SK-N-SH treated with all-trans-retinoic acid at 6 μM for 48 hours (cell line): ENCODE data around the gene TMED1.

Experiments used
- ATAC-seq: fragments of 200-7000 bp; cut with Tn5 transposase; 3 replicates; pipeline ENCODE4 v1.9.1; 2020; ENCODE audit warnings: mild to moderate bottlenecking, moderate library complexity
- ARNTL ChIP-seq: fragments of 450-650 bp; formaldehyde crosslinking; IDR thresholded peaks from 2 replicates; pipeline ENCODE4 v1.5.0; 2020; ENCODE audit warnings: low read depth, mild to moderate bottlenecking, moderate library complexity, borderline replicate concordance
- BACH2 ChIP-seq: fragments of 250-450 bp; sonication (Bioruptor Pico); IDR thresholded peaks from 2 replicates; pipeline ENCODE4 v1.9.0; 2021; ENCODE audit warnings: mild to moderate bottlenecking, borderline replicate concordance
- ESRRG ChIP-seq: fragments of 250-450 bp; sonication (Bioruptor Pico); IDR thresholded peaks from 2 replicates; pipeline ENCODE4 v1.6.1; 2021; ENCODE audit warnings: mild to moderate bottlenecking
- GLIS3 ChIP-seq: fragments of 250-450 bp; sonication (Bioruptor Pico); IDR thresholded peaks from 2 replicates; pipeline ENCODE4 v1.5.0; 2020; ENCODE audit warnings: mild to moderate bottlenecking, moderate library complexity
- OSR1 ChIP-seq: fragments of 250-450 bp; sonication (Bioruptor Pico); IDR thresholded peaks from 2 replicates; pipeline ENCODE4 v1.8.0; 2022; ENCODE audit warnings: moderate library complexity, mild to moderate bottlenecking, inconsistent platforms
- PPARA ChIP-seq: fragments of 250-450 bp; sonication (Bioruptor Pico); IDR thresholded peaks from 2 replicates; pipeline ENCODE4 v1.5.0; 2020; ENCODE audit warnings: mild to moderate bottlenecking, borderline replicate concordance
- TCF4 ChIP-seq: fragments of 250-450 bp; sonication (Bioruptor Pico); IDR thresholded peaks from 2 replicates; pipeline ENCODE4 v1.8.0; 2021; ENCODE audit warnings: mild to moderate bottlenecking, moderate library complexity, borderline replicate concordance
- TSHZ2 ChIP-seq: fragments of 250-450 bp; sonication (Bioruptor Pico); IDR thresholded peaks from 2 replicates; pipeline ENCODE4 v1.5.0; 2020; ENCODE audit warnings: mild to moderate bottlenecking, moderate library complexity
- ZFP3 ChIP-seq: fragments of 250-450 bp; sonication (Bioruptor Pico); IDR thresholded peaks from 2 replicates; pipeline ENCODE4 v1.5.0; 2020; ENCODE audit warnings: mild to moderate bottlenecking, moderate library complexity
- ZFP30 ChIP-seq: fragments of 450-650 bp; formaldehyde crosslinking; IDR thresholded peaks from 2 replicates; pipeline ENCODE4 v1.5.0; 2022; ENCODE audit warnings: mild to moderate bottlenecking, moderate library complexity
- ZNF565 ChIP-seq: fragments of 450-650 bp; formaldehyde crosslinking; conservative IDR thresholded peaks from 2 replicates; pipeline ENCODE4 v1.5.0; 2020; ENCODE audit warnings: low read depth, mild to moderate bottlenecking, moderate library complexity
- ZNF70 ChIP-seq: fragments of 450-650 bp; formaldehyde crosslinking; IDR thresholded peaks from 2 replicates; pipeline ENCODE4 v1.5.0; 2020; ENCODE audit warnings: mild to moderate bottlenecking, moderate library complexity
- TF ChIP-seq, protein P1 (sequence below): fragments of 250-450 bp; sonication (Bioruptor Pico); IDR thresholded peaks from 2 replicates; pipeline ENCODE4 v1.5.1; 2021; ENCODE audit warnings: mild to moderate bottlenecking, moderate library complexity
- TF ChIP-seq, protein P2 (sequence below): fragments of 250-450 bp; sonication (Bioruptor Pico); IDR thresholded peaks from 2 replicates; pipeline ENCODE4 v1.5.1; 2020; ENCODE audit warnings: low read depth, mild to moderate bottlenecking, moderate library complexity

Gene TMED1

DNA sequence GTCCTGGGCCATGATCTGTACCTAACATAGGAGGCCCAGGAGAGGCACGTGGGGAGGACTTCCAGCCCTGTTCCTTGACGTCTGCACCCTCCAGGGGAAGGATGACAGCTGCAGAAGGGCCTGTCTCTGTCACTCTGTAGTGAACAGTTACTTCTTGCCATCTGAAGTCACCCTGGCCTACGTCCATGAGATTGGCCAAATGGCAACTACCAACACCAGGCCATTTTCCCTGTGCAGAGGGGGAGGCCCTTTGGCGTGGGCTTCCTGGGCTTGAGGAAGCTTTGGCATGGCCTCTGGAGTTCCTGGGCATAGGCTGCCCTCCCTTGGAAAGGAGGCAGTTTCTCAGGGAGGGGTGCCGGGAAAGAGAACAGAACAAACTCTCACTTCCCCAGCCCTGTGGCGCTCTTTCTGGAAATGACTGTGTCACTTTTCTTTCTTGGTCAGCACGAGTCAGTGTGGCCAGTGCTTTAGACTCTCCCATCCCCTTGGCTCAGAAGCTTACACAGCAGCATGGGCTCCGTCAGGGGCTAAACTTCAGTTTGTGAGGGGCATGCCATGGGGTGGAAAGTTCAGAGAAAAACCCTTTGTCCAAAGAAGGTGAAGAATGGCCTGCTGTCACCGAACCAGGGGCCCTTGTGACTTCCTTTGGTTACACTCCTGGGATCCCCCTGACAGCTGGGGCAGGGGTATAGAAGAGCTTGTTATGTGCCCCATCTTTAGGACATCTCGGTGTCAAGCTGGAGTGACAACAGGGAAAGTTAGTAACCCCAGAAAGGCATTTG lies 40.6 kb upstream of the TMED1 start (continued):
- TF ChIP-seq, protein P1, sequence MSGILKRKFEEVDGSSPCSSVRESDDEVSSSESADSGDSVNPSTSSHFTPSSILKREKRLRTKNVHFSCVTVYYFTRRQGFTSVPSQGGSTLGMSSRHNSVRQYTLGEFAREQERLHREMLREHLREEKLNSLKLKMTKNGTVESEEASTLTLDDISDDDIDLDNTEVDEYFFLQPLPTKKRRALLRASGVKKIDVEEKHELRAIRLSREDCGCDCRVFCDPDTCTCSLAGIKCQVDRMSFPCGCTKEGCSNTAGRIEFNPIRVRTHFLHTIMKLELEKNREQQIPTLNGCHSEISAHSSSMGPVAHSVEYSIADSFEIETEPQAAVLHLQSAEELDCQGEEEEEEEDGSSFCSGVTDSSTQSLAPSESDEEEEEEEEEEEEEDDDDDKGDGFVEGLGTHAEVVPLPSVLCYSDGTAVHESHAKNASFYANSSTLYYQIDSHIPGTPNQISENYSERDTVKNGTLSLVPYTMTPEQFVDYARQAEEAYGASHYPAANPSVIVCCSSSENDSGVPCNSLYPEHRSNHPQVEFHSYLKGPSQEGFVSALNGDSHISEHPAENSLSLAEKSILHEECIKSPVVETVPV (CRISPR knock-in tag), result no peak
- TF ChIP-seq, protein P2, sequence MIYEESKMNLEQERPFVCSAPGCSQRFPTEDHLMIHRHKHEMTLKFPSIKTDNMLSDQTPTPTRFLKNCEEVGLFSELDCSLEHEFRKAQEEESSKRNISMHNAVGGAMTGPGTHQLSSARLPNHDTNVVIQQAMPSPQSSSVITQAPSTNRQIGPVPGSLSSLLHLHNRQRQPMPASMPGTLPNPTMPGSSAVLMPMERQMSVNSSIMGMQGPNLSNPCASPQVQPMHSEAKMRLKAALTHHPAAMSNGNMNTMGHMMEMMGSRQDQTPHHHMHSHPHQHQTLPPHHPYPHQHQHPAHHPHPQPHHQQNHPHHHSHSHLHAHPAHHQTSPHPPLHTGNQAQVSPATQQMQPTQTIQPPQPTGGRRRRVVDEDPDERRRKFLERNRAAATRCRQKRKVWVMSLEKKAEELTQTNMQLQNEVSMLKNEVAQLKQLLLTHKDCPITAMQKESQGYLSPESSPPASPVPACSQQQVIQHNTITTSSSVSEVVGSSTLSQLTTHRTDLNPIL (CRISPR knock-in tag), result no peak
- TF ChIP-seq ARNTL (CRISPR knock-in tag) (no peak), ZNF565 (CRISPR knock-in tag) (no peak), ESRRG (no peak), BACH2 (CRISPR knock-in tag) (no peak), TSHZ2 (CRISPR knock-in tag) (no peak)

DNA sequence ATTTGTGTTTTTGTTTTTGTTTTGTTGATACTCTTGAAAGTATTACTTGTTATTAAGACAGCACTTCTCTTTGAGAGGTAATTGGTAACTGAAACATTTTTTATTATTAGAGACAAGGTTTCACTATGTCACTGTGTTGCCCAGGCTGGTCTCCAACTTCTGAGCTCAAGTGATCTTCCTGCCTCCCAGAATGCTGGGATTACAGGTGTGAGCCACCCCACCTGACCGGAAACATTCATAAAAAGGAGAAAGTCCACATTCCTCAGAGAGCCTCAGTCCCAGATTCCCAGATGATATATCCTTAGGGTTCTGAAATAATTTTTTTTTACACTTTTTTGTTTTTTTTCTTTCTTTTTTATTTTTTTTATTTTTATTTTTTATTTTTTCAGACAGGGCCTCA lies 38.0 kb upstream of the TMED1 start:
- ATAC-seq, result no peak
- TF ChIP-seq ZFP30 (CRISPR knock-in tag), result no peak
- no peak for TF ChIP-seq OSR1 (CRISPR knock-in tag)
- TF ChIP-seq GLIS3 (CRISPR knock-in tag), result no peak
- no peak for TF ChIP-seq ARNTL (CRISPR knock-in tag)
- no peak for TF ChIP-seq ZFP3 (CRISPR knock-in tag)

- ATAC-seq, result no peak
- TF ChIP-seq ZNF565 (CRISPR knock-in tag) (no peak), OSR1 (CRISPR knock-in tag) (no peak)
These were observed 36.6 kb upstream of the TMED1 start for GRCh38 chr19:10872546-10873107.

- peak; percentile 2; the same call in 1 of the 3 replicates for ATAC-seq
- TF ChIP-seq ESRRG (no peak), TSHZ2 (CRISPR knock-in tag) (no peak), GLIS3 (CRISPR knock-in tag) (no peak), PPARA (CRISPR knock-in tag) (no peak), ZNF70 (CRISPR knock-in tag) (no peak), ARNTL (CRISPR knock-in tag) (no peak), TCF4 (CRISPR knock-in tag) (no peak)
- TF ChIP-seq, protein P2 (CRISPR knock-in tag), result no peak
- TF ChIP-seq, protein P1 (CRISPR knock-in tag), result no peak
These were observed 35.9 kb upstream of the TMED1 start for GRCh38 chr19:10871711-10872545.
